Fibroblast of skin of right quadriceps (primary cell): Measurements from ENCODE around the gene SLC39A10.
A peak's percentile ranks its signal among the peaks of the same experiment; 100 is the strongest.
"Not testable (repeated sequence)": the region's sequence is repeated elsewhere in the genome, so short reads cannot be mapped to it uniquely, and the experiment has no call there.

ENCODE experiments used
- DNase-seq: peaks from one replicate; pipeline ENCODE4 v3.0.0-alpha.2; 2013

The SLC39A10 gene

GRCh38 chr2:195645413-195645812, 11.6 kb upstream of the SLC39A10 start:
- no peak for DNase-seq

GRCh38 chr2:195646424-195646823, 10.6 kb upstream of the SLC39A10 start:
- DNase-seq = no peak

DNA sequence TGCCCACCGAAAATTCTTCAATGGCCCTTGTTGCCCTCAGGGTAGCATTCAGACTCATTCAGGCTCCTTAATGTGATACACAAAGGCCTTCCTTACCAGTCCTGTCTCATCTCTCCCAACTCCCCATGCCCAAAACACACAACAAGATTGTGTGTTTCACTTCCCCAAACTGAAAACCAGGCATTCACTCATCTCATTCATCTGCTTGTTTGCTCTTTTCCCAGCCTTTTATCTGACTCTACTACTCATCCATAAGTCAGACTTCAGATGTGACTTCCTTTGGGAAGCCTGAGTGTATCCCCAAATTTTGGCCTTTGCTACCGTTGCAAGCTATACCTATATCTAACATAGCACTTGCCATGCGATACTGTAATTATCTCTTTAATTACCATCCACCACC, 9.7 kb upstream of the SLC39A10 start:
- no peak for DNase-seq

GRCh38 chr2:195648370-195648769, 8.7 kb upstream of the SLC39A10 start:
- DNase-seq = not testable (repeated sequence)

- DNase-seq = no peak
Measured at GRCh38 chr2:195648787-195649186, 8.2 kb upstream of the SLC39A10 start.

- DNase-seq = no peak
Measured at GRCh38 chr2:195649629-195650190, 7.3 kb upstream of the SLC39A10 start.

DNA sequence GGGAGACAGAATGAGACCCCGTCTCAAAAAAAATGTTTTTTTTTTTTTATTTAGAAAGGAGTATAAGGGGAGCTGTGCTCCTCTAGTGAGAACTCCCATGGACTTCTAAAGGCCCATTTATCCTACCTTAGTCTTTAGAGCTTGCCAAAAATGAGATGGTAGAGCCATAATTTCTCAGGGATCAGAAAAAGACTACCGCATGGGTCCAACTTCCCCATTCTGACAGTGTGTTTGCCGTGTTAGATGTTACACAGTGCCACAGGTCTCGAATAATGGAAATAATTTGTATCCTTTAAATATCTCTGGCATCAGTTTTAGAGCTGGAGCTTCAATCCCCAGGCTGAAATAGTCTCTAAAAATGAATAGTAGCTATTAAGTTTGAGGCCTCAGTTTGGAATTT, 6.0 kb upstream of the SLC39A10 start:
- DNase-seq = no peak

- peak; percentile 73 for DNase-seq
Measured at GRCh38 chr2:195652911-195653310, 4.1 kb upstream of the SLC39A10 start.

GRCh38 chr2:195656161-195656858, 716 bp upstream of the SLC39A10 start:
- no peak for DNase-seq

- peak; percentile 75 for DNase-seq
Measured at GRCh38 chr2:195657634-195658540, 861 bp downstream of the SLC39A10 start.

GRCh38 chr2:195658541-195658890, 1.5 kb downstream of the SLC39A10 start:
- DNase-seq = peak; percentile 80

DNA sequence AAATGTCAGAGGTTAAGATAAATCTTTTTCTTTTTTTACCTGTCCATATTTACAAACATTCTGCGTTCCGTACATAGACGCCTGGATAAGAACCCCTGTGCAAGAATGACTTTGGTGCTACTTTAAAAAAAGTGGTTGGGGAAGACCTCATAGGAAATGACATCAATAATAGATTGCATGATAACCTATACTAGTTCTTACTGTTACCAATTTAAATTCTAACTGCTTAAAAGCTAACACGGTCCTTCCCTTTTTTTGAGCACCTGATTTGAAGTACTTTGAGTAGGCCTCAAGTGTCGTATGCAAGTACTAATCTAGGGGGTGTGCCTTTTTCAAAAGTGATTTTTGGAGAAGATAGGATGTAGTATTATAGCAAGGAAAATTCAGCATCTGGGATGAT, 2.1 kb downstream of the SLC39A10 start:
- DNase-seq = no peak

DNA sequence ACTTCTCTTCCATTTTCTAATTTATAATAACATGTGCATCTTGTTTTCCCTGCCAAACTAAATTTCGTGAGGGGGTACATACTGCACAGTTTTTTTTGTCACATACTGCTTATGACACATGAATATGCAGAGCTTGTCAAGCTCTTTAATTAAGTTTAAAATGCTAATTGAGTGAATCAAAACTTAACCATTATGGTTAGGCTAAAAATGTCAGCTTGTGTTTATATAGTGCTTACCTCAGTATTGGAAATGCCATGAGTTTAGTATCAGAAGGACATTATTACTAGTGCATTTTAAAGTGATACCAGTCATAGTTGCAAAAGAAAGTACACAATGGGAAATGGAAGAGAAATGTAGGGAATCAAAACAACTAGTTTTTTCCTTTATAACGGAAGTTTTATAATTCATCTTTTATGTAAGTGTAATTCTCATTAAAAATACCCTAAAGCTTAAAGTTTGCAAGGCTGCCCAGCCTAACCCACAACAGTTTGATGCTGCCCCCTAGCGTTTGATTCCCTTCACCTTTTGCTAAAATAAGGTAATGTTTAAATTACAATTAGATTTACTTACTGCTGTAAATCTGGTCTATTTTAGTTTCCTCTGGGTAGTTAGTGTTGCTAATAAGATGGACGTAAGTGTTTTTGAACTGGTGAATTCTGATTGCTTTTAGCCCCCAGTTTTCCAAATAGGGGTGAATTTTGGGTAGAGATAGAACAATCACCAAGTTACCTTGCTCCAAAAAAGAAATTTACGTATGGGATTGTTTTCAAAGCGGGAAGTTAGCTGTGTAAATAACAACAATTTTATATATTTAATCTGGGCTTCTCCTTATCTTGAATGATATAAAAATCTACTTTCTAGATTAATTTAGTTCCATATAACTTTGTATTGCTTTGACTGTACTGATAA, 3.2 kb downstream of the SLC39A10 start:
- peak; percentile 72 for DNase-seq

DNA sequence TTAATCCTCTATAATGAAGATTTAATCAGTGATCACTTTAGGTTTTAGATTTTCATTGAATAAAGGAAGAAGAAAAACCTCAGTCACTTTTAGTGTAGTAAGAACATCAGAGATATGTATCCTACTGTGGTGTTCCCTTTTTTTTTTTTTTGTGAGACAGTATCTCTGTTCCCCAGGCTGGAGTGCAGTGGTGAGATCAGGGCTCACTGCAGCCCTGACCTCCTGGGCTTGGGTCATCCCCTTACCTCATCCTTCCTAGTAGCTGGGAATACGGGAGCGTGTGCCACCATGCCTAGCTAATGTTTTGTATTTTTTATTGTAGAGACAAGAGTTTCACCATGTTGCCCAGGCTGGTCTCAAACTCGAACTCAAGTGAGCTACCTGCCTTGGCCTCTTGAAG, 5.1 kb downstream of the SLC39A10 start:
- no peak for DNase-seq

- no peak for DNase-seq
Measured at GRCh38 chr2:195663007-195663406, 6.0 kb downstream of the SLC39A10 start.

DNA sequence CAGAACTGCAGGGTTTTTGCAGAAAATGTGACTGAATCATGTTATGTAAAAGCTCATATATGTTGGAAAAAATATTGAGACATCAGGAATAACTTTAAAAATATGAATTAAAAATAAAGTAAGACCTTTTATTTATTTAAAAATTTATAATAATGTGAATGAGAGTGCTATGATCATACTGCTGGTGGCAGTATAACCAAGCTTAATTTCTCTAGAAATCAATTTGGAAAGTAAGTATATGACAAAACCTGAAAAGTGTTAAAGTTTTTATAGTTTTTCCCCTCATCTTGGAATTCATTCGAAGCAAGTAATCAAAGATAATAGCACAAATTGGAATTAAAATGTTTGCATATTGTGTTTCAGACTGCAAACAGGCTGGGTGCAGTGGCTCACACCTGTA, 7.5 kb downstream of the SLC39A10 start:
- DNase-seq = no peak

DNA sequence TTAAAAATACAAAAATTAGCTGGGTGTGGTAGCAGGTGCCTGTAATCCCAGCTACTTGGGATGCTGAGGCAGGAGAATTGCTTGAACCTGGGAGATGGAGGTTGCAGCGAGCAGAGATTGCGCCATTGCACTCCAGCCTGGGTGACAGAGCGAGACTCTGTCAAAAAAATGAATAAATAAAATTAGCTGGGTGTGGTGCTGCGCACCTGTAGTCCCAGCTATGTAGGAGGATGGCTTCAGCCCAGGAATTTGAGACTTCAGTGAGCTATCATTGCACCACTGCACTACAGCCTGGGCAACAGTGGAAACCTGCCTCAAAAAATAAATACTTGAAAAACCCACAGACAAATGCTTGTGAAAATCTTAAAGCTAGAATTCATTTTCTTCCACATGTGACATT, 8.1 kb downstream of the SLC39A10 start:
- not testable (repeated sequence) for DNase-seq

DNA sequence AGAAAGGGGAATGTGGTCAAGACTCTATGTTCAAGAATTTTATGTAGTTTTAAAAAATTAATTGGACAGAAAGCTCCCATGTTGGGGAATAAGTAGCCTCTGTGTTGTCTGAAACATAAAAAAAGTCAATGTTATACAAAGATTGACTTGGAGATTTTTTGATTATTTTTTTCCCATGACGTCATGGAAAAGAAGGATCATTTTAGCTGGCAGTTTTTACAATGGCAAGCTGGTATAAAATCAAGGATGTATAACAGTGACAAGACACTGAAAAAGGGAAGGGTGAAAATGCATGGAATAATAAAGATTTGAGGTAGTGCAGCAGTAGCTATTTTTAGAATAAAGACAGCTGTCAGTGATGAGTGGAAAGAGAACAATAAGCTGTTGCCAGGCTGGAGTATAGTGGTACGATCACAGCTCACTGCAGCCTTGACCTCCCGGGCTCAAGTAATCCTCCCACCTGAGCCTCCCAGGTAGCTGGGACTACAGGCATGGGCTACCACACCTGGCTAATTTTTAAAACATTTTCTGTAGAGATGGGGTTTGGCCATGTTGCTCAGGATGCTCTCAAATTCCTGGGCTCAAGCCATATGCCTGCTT, 9.2 kb downstream of the SLC39A10 start:
- DNase-seq = no peak

DNA sequence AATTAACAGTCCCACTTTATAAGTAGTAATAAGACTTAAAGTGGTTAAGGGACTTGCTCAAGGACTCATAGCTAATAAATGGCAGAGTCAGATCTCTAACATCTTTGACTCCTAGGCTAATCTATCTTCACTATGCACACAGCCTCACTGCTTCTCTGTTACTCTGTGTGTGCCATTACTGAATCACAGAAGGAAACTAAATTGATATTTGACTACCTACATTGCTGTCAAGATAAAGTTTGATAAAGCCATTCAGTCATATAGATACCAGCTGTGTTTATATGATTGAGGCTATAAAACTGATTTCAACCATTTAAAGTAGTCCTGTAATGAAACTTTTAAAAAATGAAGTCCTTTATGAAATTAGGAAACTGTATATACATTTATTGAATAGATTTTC, 10.9 kb downstream of the SLC39A10 start:
- DNase-seq = no peak

- DNase-seq = no peak
Measured at GRCh38 chr2:195670191-195670590, 13.2 kb downstream of the SLC39A10 start.

- DNase-seq = no peak
Measured at GRCh38 chr2:195671563-195671962, 14.5 kb downstream of the SLC39A10 start.

DNA sequence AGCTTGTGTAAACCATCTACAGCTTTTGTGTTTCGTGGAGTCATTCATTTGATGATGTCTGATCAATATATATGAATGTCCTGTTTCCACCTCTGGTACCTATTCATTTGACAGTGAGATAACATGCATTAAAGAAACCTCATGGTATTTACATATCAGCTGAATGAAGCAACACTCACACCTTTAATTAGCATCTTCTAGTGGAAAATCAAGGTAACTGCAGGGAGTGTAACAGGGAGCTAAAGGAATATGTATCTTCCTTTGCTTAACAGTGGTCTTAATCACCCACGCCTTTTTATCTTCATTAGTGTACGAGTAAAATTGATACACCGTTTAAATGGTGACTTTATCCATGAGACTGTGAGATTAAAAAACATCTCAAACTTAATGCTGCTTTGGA, 15.6 kb downstream of the SLC39A10 start:
- DNase-seq = no peak
